Muscle of arm (tissue), 14 donors: ENCODE data around the gene SWT1. TPM values are rescaled to one million over a fixed set of nuclear protein-coding genes. Genes with fewer than 3 reads are reported as not detected.
A peak's percentile ranks its signal among the peaks of the same experiment; 100 is the strongest.

Experiments used
- DNase-seq: peaks from one replicate; pipeline ENCODE4 v3.0.0-alpha.2; 2013
- long read RNA-seq, 11 donors: transcript quantifications; one replicate each; lab custom pipeline, GENCODE V29; 2026
- polyA plus RNA-seq, 12 donors: library from polyadenylated mRNA; unstranded; fragments of 120-200 nt; gene quantifications; one replicate each; pipeline ENCODE4 v1.2.1, GENCODE V29; 2013; ENCODE audit not compliant: insufficient read length in 12 of 12

Gene SWT1
- 1 to 10 TPM in 10 of 12 donors, not detected in 2; 6.5 to 9.6 (median 8.2) TPM for polyA plus RNA-seq
- long read RNA-seq, donor 1, partial matches to known transcripts = 0 of 1 reads
- long read RNA-seq, donor 1, other reads (novel, unspliced or antisense) = 0 of 1 reads
- long read RNA-seq, donor 2 = 0 reads
- long read RNA-seq, donor 3 = 0 reads
- long read RNA-seq, donor 4 = 0 reads
- long read RNA-seq, donor 5, partial matches to known transcripts = 0 of 1 reads
- long read RNA-seq, donor 5, other reads (novel, unspliced or antisense) = 0 of 1 reads
- long read RNA-seq, donor 6 = 0 reads
- long read RNA-seq, donor 7 = 0 reads
- long read RNA-seq, donor 8 = 0 reads
- long read RNA-seq, donor 9 = 0 reads
- long read RNA-seq, donor 10 = 0 reads
- long read RNA-seq, donor 11, partial matches to known transcripts = 0 of 1 reads
- long read RNA-seq, donor 11, other reads (novel, unspliced or antisense) = 0 of 1 reads

GRCh38 chr1:185156854-185157598 is at the start of gene SWT1, which contains the start of gene TRMT1L:
TSS of gene SWT1 (plus strand) at chr1:185157167. CDS start at chr1:185160842, 3,675 bp downstream.
TSS of gene TRMT1L (minus strand) at chr1:185156953. CDS start at chr1:185156712, 241 bp downstream.
- DNase-seq = peak; percentile 100

GRCh38 chr1:185108321-185108720 is 48.6 kb upstream of the SWT1 start:
- no peak for DNase-seq

GRCh38 chr1:185110145-185110544 is 46.8 kb upstream of the SWT1 start:
- DNase-seq = no peak

GRCh38 chr1:185111873-185112272 is 45.1 kb upstream of the SWT1 start:
- DNase-seq = no peak

- DNase-seq = no peak
Observed at GRCh38 chr1:185112356-185112755, 44.6 kb upstream of the SWT1 start.

- no peak for DNase-seq
Observed at GRCh38 chr1:185129708-185130107, 27.3 kb upstream of the SWT1 start.

- no peak for DNase-seq
Observed at GRCh38 chr1:185132534-185132933, 24.4 kb upstream of the SWT1 start.

- DNase-seq = no peak
Observed at GRCh38 chr1:185137896-185138545, 18.9 kb upstream of the SWT1 start.

- DNase-seq = no peak
Observed at GRCh38 chr1:185139246-185139645, 17.7 kb upstream of the SWT1 start.

GRCh38 chr1:185144233-185144632 is 12.7 kb upstream of the SWT1 start:
- no peak for DNase-seq

GRCh38 chr1:185151215-185151614 is 5.8 kb upstream of the SWT1 start:
- DNase-seq = no peak

GRCh38 chr1:185152187-185152767 is 4.7 kb upstream of the SWT1 start:
- no peak for DNase-seq

- no peak for DNase-seq
Observed at GRCh38 chr1:185154912-185155513, 2.0 kb upstream of the SWT1 start.

GRCh38 chr1:185155600-185156287 is 1.2 kb upstream of the SWT1 start:
- no peak for DNase-seq

GRCh38 chr1:185156288-185156853 is 596 bp upstream of the SWT1 start:
- peak; percentile 73 for DNase-seq

GRCh38 chr1:185157599-185158412 is 839 bp downstream of the SWT1 start:
- peak; percentile 29 for DNase-seq

GRCh38 chr1:185158800-185159199 is 1.8 kb downstream of the SWT1 start:
- no peak for DNase-seq

- no peak for DNase-seq
Observed at GRCh38 chr1:185159966-185160365, 3.0 kb downstream of the SWT1 start.

- no peak for DNase-seq
Observed at GRCh38 chr1:185162491-185162890, 5.5 kb downstream of the SWT1 start.

- no peak for DNase-seq
Observed at GRCh38 chr1:185166106-185166505, 9.1 kb downstream of the SWT1 start.
